Activated CD4-positive, CD25-positive, alpha-beta regulatory T cell (primary cell): Measurements from ENCODE around the gene BRCA2.

ENCODE experiments used
- DNase-seq, 4 experiments: peaks; one replicate each; lab custom pipeline; 2025; lab: John Stamatoyannopoulos, UW

BRCA2 gene

DNA sequence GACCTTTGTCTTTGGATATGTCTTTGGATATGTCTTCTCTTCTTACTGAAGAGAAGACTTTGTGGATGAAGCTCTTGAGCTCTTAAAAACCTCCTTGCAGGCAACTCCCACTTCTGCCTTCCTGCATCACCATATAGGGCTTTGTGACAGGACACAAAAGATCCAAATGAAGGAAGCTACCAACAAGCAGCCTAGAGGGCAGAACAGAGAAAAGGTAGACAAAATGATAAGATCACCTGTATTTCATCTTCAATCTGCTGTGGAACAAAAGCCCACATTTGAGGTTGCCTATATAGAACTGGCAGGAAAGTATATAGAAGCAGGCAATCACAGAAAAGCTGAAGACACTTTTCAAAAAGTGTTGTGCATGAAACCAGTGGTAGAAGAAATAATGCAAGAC lies 70.1 kb downstream of the BRCA2 start:
- no peak for DNase-seq

DNA sequence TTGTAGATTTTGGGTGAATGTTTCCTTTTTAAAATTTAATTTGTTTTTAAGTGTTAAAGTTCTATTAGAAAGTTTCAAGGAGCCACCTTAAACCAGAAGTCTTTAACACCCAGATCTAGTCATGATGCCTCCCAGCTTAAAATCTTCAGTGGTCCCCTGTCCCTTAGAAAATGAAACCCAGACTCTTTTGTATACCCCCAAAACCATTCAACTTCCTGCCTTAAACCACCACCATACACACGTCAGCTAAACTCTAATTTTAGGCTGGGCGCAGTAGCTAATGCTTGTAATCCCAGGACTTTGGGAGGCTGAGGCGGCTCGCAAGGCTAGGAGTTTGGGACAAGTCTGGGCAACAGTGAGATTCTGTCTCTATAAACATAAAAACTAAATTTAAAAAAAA lies 74.7 kb downstream of the BRCA2 start:
- no peak for DNase-seq

DNA sequence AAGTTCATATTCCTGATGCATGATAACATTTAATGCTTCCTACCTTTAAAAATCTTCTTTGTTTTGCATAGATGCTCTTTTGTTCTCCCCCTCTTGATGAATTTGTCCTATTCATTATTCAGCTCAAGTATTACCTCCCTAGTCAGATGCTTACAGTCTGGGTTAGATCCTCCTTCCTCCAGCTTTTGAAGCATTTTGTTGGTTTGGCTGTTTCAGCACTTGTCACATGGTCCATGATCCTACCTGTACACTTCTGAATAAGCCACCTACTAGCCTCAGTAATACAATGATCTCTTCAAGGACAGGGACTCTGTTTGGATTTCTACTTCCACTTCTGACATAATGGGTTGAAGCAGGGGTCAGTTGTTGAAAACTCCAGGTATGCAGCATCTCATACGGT lies 75.2 kb downstream of the BRCA2 start:
- no peak for DNase-seq

DNA sequence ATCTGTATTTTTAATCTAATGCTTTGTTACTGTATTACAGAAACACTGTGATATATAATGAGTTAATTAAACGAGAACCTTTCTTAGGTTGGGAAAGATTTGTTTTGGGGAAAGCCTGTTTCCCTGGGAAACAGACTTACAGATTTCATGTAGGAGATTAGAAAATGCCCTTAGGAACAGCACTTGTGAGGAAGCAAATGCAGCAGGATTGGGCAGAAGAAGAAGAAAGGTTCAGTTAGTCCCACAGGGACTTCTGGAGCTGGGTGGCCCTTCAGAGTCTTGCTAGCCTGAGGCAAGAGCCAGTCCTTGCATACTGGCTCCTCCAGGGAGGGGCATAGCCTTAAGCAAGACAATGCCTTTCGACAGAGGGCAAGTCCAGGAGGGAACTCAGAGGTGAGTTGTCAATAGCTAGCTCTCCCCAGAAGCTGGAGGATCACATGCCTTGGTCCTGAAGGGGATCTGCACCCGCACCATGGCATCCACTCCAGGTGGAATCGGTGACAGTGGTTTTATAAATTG lies 75.9 kb downstream of the BRCA2 start:
- DNase-seq = no peak

DNA sequence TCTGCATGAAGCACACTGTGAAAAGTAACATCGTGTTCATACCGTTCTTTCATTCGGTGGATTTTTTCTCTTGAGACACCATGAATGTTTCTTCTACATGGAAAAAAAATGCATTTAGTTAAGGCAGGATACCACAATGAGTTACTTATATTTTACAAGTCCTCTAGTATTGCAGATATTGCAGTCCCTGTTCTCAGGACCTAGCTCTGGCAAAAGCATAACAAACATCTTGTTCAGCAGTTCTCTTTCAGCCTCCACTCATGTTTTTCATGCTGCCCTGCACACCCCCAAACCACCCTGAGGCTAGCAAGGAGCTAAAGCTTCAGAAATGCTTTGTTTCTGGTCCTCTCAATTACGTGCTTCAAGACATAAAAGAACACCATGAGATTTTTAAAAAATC lies 87.8 kb downstream of the BRCA2 start:
- no peak for DNase-seq

DNA sequence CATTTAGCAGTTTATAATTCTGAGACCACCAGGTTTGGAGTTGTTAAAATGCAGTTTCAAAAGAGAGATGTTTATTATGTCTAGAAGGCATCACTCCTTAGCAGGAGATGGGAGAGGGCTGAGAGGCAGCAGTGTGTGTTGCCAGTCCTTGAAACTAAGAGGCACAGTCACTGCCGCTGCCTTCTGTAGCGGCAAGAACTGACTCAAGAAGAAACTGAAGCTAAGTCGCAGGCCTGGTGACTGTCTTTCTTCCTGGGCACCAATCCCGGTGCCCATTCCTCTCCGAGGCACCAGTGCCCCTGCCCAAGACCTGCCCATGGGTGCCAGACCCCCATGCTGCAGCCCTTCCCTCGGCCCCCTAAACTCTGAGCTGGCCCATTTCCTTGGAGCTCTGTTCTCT lies 92.5 kb downstream of the BRCA2 start:
- no peak for DNase-seq

DNA sequence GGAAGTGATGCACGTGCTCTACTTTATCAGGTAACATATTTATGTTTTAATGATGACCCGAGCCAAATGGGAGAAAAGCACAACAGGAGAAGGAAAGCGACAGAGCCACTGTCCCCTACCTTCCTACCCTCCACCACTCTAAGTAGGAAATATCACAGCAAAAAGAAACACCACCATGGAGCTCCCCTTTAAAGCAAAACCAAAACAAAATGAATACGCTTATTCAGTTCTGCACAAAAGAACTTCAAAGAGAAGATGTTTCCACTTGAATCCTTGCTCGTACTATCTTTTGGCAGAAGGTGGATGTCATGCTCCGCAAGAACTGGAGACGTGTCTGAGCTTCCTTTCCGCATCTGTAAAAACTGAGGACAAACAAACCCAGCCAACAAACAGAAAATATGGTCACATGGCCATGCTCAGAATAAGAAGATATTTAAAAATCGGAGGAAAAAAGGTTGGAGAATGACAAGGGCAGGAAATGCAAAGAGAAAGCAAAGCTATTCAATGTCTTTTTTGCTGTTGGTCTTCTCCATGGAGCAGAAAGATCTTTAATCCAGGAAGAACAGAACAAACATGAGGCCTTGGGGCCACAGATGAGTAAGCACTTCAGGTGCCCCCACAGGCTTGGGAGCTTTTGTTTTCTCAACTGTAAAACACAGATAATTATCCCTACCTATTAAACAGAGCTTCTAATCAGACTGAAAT lies 93.1 kb downstream of the BRCA2 start:
- no peak for DNase-seq

DNA sequence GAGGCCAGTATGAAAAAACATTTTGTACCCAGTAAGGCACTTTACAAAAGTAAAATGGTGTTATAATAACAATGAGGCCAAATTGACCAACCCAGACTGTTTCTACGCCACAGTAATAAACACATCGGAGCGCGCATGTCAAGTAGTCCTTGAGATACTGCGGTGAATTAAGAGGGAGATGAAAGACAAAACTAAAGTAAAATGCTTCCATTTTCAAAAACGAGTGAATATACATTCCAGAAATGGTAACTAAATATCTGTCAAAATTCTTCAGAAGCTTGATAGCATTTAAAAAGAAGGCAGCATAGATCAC lies 93.6 kb downstream of the BRCA2 start:
- no peak for DNase-seq

DNA sequence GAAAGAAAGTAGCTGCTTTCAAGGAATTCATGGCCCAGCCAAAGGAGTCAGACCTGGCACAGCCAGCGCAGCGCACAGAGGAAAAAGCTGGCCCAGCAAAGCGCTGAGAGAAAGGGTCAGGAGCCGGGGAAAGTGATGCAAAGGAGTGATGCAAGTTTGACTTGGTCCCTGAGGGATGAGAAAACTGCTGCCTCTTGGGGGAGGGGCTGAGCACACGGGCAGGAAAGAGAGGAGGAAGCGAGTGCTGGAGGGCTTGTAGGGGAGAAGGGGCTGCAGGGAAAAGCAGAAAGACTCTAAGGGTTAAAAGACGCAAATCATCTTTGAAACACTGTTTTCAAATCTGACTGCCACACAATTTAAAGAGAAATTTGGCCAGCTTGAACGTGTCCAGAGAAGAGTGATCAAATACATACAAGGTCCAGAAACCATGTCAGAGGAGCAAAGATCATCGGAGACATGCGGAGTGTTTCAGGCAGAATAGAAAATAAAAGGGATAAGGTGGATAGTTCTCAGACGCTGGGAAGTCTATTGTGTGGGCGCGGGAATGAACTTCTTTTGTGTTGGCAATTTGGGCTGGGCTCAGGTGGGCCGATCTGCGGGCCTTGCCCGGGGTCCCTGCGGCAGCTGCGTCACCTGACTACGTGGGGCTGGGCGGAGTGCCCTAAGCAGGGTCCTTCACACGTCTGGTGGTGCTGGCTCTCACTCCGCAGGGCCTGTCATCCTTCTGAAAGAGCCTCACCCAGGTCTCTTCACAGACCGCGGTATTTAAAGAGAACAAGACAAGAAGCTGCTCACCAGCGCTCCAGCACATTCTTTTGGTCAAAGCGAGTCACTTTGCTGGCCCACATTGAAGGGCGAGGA lies 94.5 kb downstream of the BRCA2 start:
- DNase-seq = no peak

DNA sequence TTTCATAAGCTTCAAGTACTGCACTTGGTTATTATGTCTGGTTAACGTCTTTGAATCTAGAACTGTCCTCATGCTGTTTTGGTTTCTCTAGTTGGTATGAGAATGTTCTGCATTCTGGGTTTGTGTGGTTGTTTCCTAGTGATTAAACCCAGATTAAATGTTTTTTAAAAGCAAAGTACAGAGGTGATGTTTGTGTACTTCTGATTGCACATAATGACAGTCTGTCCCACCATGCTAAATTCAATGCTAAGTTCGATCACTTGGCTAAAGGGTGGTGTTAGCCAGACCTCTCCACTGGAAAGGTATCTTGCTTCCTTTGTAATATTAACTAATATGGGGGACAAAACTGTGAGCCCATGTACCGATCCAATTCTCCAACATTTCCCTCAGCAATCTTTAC lies 98.0 kb downstream of the BRCA2 start:
- no peak for DNase-seq

DNA sequence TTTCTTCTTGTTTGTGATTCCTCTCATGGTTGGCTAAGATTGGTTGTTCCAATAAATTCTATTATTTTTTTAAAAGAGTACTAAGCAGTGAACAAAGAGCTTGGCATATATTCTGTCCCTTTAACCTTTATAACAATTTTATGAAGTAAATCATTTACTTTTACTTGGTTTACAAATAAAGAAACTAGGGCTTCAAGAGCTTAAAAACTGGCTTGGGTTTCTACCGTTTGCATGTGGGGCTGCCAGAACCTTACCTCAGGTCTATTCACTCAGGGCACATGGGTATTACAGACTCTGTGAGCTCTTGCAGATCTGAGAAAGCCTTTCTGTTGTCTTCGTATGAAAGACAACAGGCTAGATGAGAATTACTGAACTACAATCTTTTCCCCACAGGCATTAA lies 99.3 kb downstream of the BRCA2 start:
- no peak for DNase-seq

DNA sequence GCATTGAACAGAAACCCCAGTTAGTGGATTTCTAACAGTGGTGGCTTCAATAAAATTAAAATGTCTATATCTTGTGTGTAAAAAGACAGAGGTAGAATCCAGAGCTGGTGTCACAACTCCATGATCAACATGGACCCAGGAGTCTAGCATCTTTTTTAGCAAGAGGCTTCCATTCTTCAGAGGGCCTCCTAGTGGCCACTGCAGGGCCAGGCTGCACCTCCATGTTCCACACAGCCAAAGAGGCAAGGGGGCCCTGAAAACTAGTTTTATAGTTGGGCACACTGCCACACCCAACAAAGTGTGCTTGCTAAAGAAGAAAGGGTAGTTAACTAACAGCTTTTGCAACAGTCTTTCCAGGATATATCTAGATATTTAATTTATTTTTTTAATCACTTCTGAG lies 99.7 kb downstream of the BRCA2 start:
- DNase-seq = no peak

DNA sequence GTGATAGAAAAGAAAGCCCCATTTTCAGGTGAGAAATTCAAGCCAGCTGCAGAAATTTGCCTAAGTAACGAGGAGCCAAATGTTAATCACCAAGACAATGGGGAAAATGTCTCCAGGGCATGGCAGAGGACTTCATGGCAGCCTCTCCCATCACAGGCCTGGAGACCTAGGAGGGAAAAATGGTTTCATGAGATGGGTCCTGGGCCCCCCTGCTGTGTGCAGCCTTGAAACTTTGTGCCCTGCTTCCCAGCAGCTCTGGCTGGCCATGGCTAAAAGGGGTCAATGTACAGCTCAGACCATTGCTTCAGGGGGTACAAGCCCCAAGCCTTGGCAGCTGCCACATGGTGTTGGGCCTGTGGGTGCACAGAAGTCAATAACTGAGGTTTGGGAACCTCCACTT lies 102.7 kb downstream of the BRCA2 start:
- DNase-seq = no peak

DNA sequence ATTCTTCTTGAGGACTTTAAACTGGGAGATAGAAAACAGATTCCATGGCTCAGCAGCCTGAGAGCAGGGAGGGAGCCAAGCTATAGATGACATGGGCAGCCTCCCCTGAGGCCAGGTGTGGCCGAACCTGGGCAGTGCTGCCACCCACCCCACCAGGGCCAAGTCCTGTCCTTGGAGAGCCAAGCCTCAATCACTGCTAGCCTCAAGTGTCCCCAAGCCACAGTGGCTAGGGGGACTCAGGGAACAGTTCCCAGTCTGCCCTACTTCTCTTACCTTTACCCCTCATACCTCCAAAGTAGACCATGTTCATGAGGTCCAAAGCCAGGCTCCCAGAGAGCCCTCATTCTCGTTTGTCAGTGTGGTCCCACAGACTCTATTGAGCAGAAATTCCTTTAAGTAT lies 104.6 kb downstream of the BRCA2 start:
- DNase-seq = no peak

DNA sequence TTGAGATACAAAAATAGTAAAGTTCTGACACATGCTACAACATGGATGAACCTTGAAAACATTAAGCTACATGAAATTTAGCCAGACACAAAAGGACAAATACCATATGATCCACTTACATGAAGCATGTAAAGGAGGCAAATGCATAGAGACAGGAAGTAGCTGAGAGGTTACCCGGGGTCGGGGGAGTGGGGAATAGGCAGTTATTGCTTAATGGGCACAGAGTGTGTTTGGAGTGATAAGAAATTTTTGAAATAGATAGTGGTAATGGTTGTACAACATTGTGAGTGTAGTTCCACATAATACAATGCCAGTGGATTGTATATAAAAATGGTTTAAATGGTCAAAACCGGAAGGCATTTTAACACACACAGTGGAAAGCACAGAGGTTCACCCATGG lies 108.3 kb downstream of the BRCA2 start:
- no peak for DNase-seq

DNA sequence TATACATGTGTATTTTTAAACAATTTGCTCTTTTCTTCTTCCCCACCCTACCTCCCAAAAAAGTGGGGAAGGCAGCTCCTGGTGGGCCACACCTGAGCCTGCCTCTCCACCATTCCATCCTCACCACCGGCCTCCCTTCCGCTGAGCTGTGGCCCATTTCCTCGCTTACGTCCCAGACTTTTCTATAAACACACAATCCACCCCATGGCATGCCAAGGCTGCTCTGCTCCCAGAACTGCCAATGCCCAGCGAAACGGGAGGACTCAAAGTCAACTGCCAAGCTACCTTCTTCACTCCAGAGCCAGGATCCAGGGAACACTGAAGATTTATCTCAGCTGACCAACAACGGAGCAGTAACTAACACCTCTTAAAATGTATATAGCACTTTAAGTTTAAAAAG lies 109.8 kb downstream of the BRCA2 start:
- no peak for DNase-seq

DNA sequence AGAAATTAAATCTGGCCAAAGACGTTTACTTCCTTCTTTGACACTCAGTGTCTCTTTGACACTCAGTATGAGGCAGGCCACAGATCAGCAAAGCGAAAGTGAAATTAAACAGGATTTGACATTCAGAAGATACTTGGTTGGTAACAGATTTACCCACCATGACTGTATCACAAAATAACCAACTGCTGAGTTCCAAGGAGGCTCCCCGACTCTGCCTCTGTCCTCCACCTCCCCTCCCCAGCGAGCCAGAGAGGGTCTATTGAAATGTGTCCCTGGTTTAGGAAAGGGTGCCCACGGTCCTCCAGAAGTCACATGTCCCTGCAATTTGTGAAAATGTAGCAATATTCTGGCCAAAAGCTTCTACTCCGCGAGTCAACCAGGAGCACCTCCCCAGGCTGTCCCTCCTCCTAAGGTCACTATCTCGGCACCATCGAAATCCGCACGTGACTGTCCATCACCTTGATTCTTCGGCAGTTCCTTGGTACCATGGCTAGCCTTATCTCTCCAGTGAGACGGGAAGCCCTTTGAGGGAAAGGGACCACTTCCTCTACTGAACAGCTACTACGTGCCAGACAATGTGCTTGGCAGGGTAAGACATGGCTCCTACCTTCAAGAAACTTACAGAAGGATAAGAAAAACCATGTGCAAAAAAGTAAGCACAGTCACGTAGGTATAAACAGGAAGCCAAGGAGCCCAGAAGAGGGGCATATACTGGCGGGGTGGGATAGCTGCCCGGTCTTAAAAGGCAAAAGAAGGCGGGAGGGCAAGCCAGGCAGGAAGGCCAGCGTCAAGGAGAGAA lies 111.1 kb downstream of the BRCA2 start:
- peak in 1 of 4 experiments; percentile 3 for DNase-seq

DNA sequence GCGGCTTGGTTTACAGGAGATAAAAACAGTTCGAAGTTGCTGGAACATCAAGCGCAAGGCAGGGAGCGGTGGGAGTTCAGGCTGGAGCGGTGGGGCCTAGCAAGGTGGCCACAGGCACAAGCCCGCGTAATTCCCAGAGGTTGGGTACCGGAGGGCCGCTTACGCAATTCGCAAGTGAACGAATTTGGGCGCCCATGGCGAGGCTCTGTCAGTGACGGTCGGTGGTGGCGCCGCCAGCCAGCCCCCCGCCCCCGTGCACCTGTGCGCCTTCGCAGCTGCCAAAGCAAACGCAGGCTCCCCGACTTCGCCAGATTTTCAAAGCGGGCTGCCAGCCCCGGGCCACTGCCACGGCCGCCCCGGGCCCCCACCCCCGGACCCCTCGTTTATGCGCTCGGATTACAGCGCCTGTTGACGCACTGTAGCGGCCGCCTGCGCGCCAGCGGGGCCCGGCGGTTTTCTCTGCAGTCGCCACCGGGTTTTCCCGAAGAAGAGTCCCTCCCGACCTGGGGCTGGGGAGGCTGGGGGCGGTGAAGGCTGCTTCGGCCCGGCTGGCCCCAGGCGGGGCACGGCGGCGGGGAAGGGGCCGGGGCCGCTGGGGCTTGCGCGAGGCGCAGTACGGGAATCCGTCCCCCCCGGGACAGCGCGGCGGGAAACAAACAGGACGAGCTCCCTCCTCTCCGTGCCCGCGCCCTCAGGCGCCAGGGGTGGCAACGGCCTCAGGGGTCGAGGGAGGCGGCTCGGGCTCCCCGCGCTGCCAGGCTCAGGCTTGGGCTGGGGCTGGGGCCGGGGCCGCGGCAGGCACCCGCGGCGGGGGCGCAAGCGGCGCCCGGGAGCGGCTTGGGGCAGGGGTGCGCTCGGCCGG lies 111.9 kb downstream of the BRCA2 start:
- DNase-seq = peak; percentile 7 to 45 (median 34)

DNA sequence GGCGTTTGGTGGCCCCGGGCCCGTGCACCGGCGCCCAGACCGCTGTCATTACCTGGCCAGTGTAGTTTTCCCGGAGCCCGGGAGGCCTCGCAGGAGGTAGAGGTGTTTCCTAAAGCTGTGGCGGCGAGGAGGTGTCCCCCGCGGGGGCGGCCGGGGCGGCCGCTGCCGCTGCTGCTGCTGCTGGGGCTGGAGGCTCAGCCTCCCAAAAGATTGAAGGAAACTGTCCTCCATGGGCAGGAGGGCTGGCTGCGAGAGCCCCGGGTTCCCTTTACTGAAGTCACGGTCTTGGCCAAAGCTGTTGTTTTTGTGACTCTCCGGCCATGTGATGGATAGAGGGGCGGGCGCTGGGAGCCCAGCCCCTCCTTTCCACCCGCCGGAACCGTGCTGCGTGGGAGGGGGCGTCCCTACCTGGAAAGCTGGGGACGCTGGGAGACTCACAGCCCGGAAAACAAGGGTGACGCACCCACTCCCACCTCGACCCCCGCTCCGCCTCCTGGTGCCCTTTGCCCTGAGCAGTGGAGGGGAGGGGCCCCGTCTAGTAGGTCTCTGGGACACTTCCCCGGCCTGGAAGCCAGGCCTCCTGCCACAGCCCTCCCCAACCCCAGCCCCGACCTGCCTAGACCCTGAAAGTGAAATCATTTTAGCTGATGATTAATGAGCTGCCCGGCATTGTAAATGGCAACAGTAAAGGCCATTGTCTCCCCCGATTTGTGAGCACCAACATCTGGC lies 112.7 kb downstream of the BRCA2 start, which contains the start of gene N4BP2L1:
Gene N4BP2L1, minus strand, starts transcription at position 279 of the 729 bp plus-strand sequence. Its CDS starts 48 bp downstream, at position 231.
- peak; percentile 47 to 60 (median 56) for DNase-seq

DNA sequence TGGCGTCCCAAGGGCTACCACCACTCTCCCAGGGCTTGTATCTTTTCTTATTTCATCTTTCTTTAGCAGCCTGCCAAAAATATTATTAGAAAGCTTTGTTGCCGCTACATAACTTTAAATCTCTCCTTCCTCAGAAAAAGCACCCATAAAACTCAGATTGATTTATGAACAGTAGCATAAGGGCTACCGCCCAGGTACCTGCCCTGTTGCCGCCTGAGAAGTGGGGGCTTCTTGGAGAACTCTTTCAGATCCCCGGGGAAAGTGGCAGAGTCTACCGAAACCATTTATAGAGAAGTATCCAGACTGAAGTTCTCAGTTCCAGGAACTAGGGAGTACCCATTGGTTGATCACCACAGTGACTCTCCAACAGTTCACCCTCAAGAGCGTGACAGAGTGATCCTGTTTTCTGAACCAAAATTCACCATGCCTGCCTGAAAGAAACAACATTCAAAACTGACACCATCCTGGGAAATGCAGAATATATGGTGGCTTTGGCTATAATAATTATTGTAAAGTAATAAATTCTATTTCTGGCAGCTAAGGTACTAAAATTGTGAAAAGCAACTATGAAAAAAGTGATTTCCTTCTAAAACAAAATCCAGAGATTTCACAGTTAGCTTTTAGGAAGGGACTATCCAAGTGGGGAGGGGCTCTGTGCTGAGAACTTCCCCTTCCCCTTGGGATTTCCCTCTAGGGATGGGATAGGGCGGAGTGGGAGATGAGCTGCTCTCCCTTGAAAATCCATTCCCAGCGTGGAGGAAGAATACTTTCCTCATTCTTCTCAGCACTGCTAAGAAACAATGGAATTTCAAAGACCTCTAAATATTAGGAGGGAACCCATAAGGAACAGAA lies 113.5 kb downstream of the BRCA2 start:
- no peak for DNase-seq
